K562 (cell line): ENCODE measurements around the gene FMN2. TPM values are rescaled to one million over a fixed set of nuclear protein-coding genes. Genes with fewer than 3 reads are reported as not detected.

Experiments
- ATAC-seq: fragments of 200-7000 bp; cut with Tn5 transposase; 3 replicates; pipeline ENCODE4 v1.9.1; 2020; ENCODE audit warnings: moderate library complexity
- BruUV-seq: library from RNA; stranded (reverse); fragments of 400-500 nt; replicated peaks from 2 replicates; lab custom pipeline; 2021; lab: Mats Ljungman, UMichigan
- CTCF ChIA-PET: fragments of 300-600 bp; formaldehyde crosslinking; extraction: SDS; loops from one replicate; lab custom pipeline; 2021; ENCODE audit warnings: low intra/inter-chr PET ratio; lab: Yijun Ruan, JAX
- POLR2A ChIA-PET: fragments of 300-600, 350-650 bp; sonication (Branson Sonifier 250); formaldehyde crosslinking; extraction: SDS; loops from one replicate; lab custom pipeline; 2021; ENCODE audit warnings: antibody characterized with exemption, inconsistent platforms; lab: Yijun Ruan, JAX
- DNase-seq, 4 experiments: peaks; one replicate each; pipeline versions ENCODE4 v3.0.0 to v3.0.0-alpha.2; 2011 to 2018; ENCODE audit warnings: low spot score in 3 of 4, mixed read lengths in 3 of 4; ENCODE audit errors: extremely low read depth in 1 of 4
- FAIRE-seq: peaks from 2 replicates; lab custom pipeline; 2011; peaks lifted over from hg19 to GRCh38; lab: Jason Lieb, UNC
- H2AFZ ChIP-seq: 2 replicates; pipeline ENCODE4 v1.6.0; 2011; ENCODE audit warnings: low read depth, low read length, control low read depth, inconsistent platforms
- H3K27ac ChIP-seq: fragments of 200-600 bp; 3 replicates; pipeline ENCODE4 v1.8.0; 2011; ENCODE audit warnings: low read depth, mild to moderate bottlenecking, control low read depth, inconsistent platforms, low read length, moderate library complexity, mixed read lengths; ENCODE audit errors: extremely low read depth
- H3K27me3 ChIP-seq, 2 experiments: fragments of 300-600 bp in 1 of 2; 2 replicates in 1 of 2; 3 replicates in 1 of 2; pipeline versions ENCODE4 v1.6.0 to v1.8.0; 2011; ENCODE audit warnings: inconsistent platforms in 2 of 2, low read length in 2 of 2, mild to moderate bottlenecking in 1 of 2, mixed read lengths in 1 of 2, moderate library complexity in 1 of 2; ENCODE audit not compliant: control insufficient read depth in 2 of 2, insufficient read depth in 2 of 2
- H3K36me3 ChIP-seq: fragments of 300-600 bp; 3 replicates; pipeline ENCODE4 v1.8.0; 2011; ENCODE audit warnings: mild to moderate bottlenecking, low read length, inconsistent platforms; ENCODE audit not compliant: control insufficient read depth, insufficient read depth
- H3K4me1 ChIP-seq, 2 experiments: fragments of 200-600 bp in 1 of 2; replicated peaks in 1 of 2; 2 replicates in 1 of 2; 3 replicates in 1 of 2; pipeline versions ENCODE4 v1.5.1 to v1.8.0; 2011; ENCODE audit warnings: inconsistent platforms in 2 of 2, low read length in 2 of 2, mild to moderate bottlenecking in 1 of 2, mixed read lengths in 1 of 2, moderate library complexity in 1 of 2; ENCODE audit not compliant: control insufficient read depth in 2 of 2, insufficient read depth in 2 of 2
- H3K4me2 ChIP-seq: 2 replicates; pipeline ENCODE4 v1.6.1; 2011; ENCODE audit warnings: low read length, control low read depth, inconsistent platforms, mixed read lengths; ENCODE audit not compliant: insufficient read depth
- H3K4me3 ChIP-seq: fragments of 200-600 bp; sonication (generic), shearing (Covaris generic); 2 replicates; pipeline ENCODE4 v1.5.1; 2016; ENCODE audit warnings: control low read depth, inconsistent platforms
- H3K79me2 ChIP-seq: fragments of 200-600 bp; 3 replicates; pipeline ENCODE4 v1.8.0; 2011; ENCODE audit warnings: low read length, inconsistent platforms; ENCODE audit not compliant: control insufficient read depth, insufficient read depth
- H3K9ac ChIP-seq, 2 experiments: 2 replicates each; pipeline versions ENCODE4 v1.6.0 to v1.6.1; 2011; ENCODE audit warnings: low read depth in 2 of 2, low read length in 2 of 2, control low read depth in 1 of 2, inconsistent platforms in 1 of 2, mild to moderate bottlenecking in 1 of 2, mixed read lengths in 1 of 2; ENCODE audit not compliant: insufficient read depth in 1 of 2
- H3K9me1 ChIP-seq: one replicate; pipeline ENCODE4 v1.6.0; 2011; ENCODE audit warnings: inconsistent platforms, mild to moderate bottlenecking, low read length, moderate library complexity; ENCODE audit not compliant: control insufficient read depth, insufficient read depth
- H3K9me3 ChIP-seq: replicated peaks from 2 replicates; pipeline ENCODE4 v1.5.1; 2011; ENCODE audit warnings: low read depth, low read length, inconsistent platforms; ENCODE audit not compliant: control insufficient read depth, insufficient read depth
- H4K20me1 ChIP-seq: replicated peaks from 2 replicates; pipeline ENCODE4 v1.6.1; 2011; ENCODE audit warnings: low read length, inconsistent platforms, mixed read lengths; ENCODE audit not compliant: control insufficient read depth, insufficient read depth
- CBX3 ChIP-seq, 2 experiments: IDR thresholded peaks; 1 replicate in 1 of 2; 2 replicates in 1 of 2; pipeline ENCODE4 v1.6.1; 2012; ENCODE audit warnings: inconsistent platforms in 2 of 2, low read length in 2 of 2, borderline replicate concordance in 1 of 2, control low read depth in 1 of 2
- CTCFL ChIP-seq: IDR thresholded peaks from 2 replicates; pipeline ENCODE4 v1.6.1; 2011; ENCODE audit warnings: borderline replicate concordance, low read depth, mild to moderate bottlenecking, moderate library complexity, low read length; ENCODE audit not compliant: insufficient read depth, poor library complexity, severe bottlenecking
- CXXC5 ChIP-seq: fragments of 250-450 bp; sonication (Bioruptor Pico); IDR thresholded peaks from 2 replicates; pipeline ENCODE4 v1.8.0; 2022; ENCODE audit warnings: inconsistent platforms, mild to moderate bottlenecking, moderate library complexity
- EHMT2 ChIP-seq: fragments of 450-650 bp; IDR thresholded peaks from 2 replicates; pipeline ENCODE4 v1.6.1; 2018; ENCODE audit warnings: antibody characterized with exemption
- GABPB1 ChIP-seq: sonication (generic); formaldehyde crosslinking; IDR thresholded peaks from 2 replicates; pipeline ENCODE4 v1.8.0; 2022; ENCODE audit warnings: mild to moderate bottlenecking, missing genetic modification reagents
- JUN ChIP-seq, 2 experiments: sonication (generic) in 1 of 2; formaldehyde crosslinking in 1 of 2; IDR thresholded peaks; 2 replicates each; pipeline versions ENCODE4 v1.6.1 to v1.8.0; 2012 to 2022; ENCODE audit warnings: borderline replicate concordance in 2 of 2, mild to moderate bottlenecking in 2 of 2, improper control_type of control experiment in 1 of 2, low read depth in 1 of 2, low read length in 1 of 2, missing genetic modification reagents in 1 of 2
- NEUROD1 ChIP-seq: fragments of 150-350 bp; IDR thresholded peaks from 2 replicates; pipeline ENCODE4 v1.6.1; 2014; ENCODE audit warnings: borderline replicate concordance, low read length, low read depth; ENCODE audit not compliant: partially characterized antibody
- POLR2G ChIP-seq: fragments of 200-400 bp; formaldehyde crosslinking; IDR thresholded peaks from 2 replicates; pipeline ENCODE4 v1.6.1; 2017; ENCODE audit warnings: low read depth, mild to moderate bottlenecking, antibody characterized with exemption, low read length, moderate library complexity
- RHOXF2B ChIP-seq: fragments of 250-450 bp; sonication (Bioruptor Pico); conservative IDR thresholded peaks from 2 replicates; pipeline ENCODE4 v1.5.1; 2021
- TCF7 ChIP-seq: sonication (generic); IDR thresholded peaks from 2 replicates; pipeline ENCODE4 v1.6.1; 2016; ENCODE audit warnings: antibody characterized with exemption, borderline replicate concordance
- TRIM24 ChIP-seq, 2 experiments: fragments of 450-650 bp; IDR thresholded peaks; 2 replicates each; pipeline ENCODE4 v1.6.1; 2016
- U2AF1 ChIP-seq: fragments of 200-400 bp; formaldehyde crosslinking; optimal IDR thresholded peaks from 2 replicates; pipeline ENCODE3; 2017; ENCODE audit warnings: mild to moderate bottlenecking, low read depth, low read length, moderate library complexity
- ZNF146 ChIP-seq: IDR thresholded peaks from one replicate; pipeline ENCODE4 v1.6.1; 2018; ENCODE audit warnings: missing compliant biosample characterization; ENCODE audit not compliant: unreplicated experiment
- ZNF311 ChIP-seq: fragments of 250-450 bp; sonication (Bioruptor Pico); IDR thresholded peaks from 2 replicates; pipeline ENCODE4 v1.4.0; 2020; ENCODE audit warnings: mild to moderate bottlenecking, moderate library complexity
- ZNF830 ChIP-seq: fragments of 250-450 bp; sonication (Bioruptor Pico); IDR thresholded peaks from 2 replicates; pipeline ENCODE4 v1.5.0; 2021; ENCODE audit warnings: mild to moderate bottlenecking
- in situ Hi-C: fragments of 300-500 bp; cut with MboI; formaldehyde crosslinking; loops from 4 replicates; pipeline ENCODE4 v1.15.0; 2018; ENCODE audit warnings: inconsistent platforms, mixed read lengths
- intact Hi-C: fragments of 100-400 bp; cut with micrococcal nuclease; formaldehyde crosslinking; loops from 2 replicates; pipeline ENCODE4 v1.14.2; 2022
- polyA plus RNA-seq, 8 experiments: library from polyadenylated mRNA; depleted of rRNA in 4 of 8; stranded (reverse) in 5 of 8; unstranded in 3 of 8; fragments of >200 nt; fragmentation: Nextera tagmentation in 2 of 8; fragmentation: Illumina TruSeq in 1 of 8; extraction: Ambion mirVana in 2 of 8; extraction: Trizol in 1 of 8; gene quantifications; 2 replicates each; pipeline versions ENCODE4 v1.2.1 to v1.2.3, GENCODE V29; 2011 to 2014; ENCODE audit warnings: inconsistent platforms in 1 of 8, missing spikeins in 1 of 8
- total RNA-seq, 7 experiments: library from RNA; depleted of rRNA in 6 of 7; stranded (reverse); fragments of >200 nt in 6 of 7; fragmentation: Illumina TruSeq in 2 of 7; extraction: Trizol in 2 of 7; gene quantifications; 2 replicates each; pipeline versions ENCODE4 v1.2.1 to v1.2.3, GENCODE V29; 2011 to 2021; ENCODE audit warnings: low replicate concordance in 1 of 7

The FMN2 gene
- total and polyA plus RNA-seq, 9 of the 15 experiments (the other 6 are each of a cell fraction or from before 2014, with no cell fraction given) = 0.15 to 0.45 (median 0.16) TPM; not detected in 3

GRCh38 chr1:240343966-240344365, 252.3 kb downstream of the FMN2 start:
- ATAC-seq (no peak), DNase-seq (no peak), FAIRE-seq (no peak)
- Histone ChIP-seq H4K20me1 (no peaks in the 10 kb centered on the region), H3K9me3 (no peaks in the 10 kb centered on the region; the same call in 1 of the 2 replicates), H3K79me2 (no peaks in the 10 kb centered on the region), H2AFZ (no peak overlapping the region), H3K4me3 (no peak overlapping the region), H3K27me3 (no peaks in the 10 kb centered on the region), H3K9me1 (no peaks in the 10 kb centered on the region), H3K27ac (no peak overlapping the region), H3K36me3 (no peaks in the 10 kb centered on the region), H3K9ac (no peak overlapping the region), H3K4me1 (no peaks in the 10 kb centered on the region)
- in situ Hi-C loops = no loop called here
- intact Hi-C loops = no loop called here
- ChIA-PET CTCF (no interaction called here), POLR2A (no interaction called here)
- BruUV-seq = no TSS peak
- TF ChIP-seq POLR2G (no peak), EHMT2 (no peak), RHOXF2B (CRISPR knock-in tag) (no peak), ZNF311 (CRISPR knock-in tag) (no peak), TCF7 (no peak), ZNF146 (CRISPR knock-in tag) (no peak), CXXC5 (CRISPR knock-in tag) (no peak), GABPB1 (CRISPR knock-in tag) (no peak), TRIM24 (IDR thresholded peaks at IDR 0.05) (no peak), JUN (IDR thresholded peaks at IDR 0.05; ENCODE audit: borderline replicate concordance, low read depth, low read length) (no peak), JUN (CRISPR knock-in tag; IDR thresholded peaks at IDR 0.05; ENCODE audit: borderline replicate concordance) (no peak), CBX3 (IDR thresholded peaks at IDR 0.05; ENCODE audit: borderline replicate concordance in 1 of 2, low read length in 2 of 2) (no peak), NEUROD1 (no peak), U2AF1 (no peak), ZNF830 (CRISPR knock-in tag) (no peak), CTCFL (no peak)
- TF ChIP-seq, all 486 proteins: peak for 0
- no peak overlapping the region for H3K4me2 ChIP-seq
